NB4 (cell line): ENCODE results near the gene SOX14.

Source experiments
- CTCF ChIP-seq: IDR thresholded peaks from one replicate; pipeline ENCODE4 v1.5.1; 2012; ENCODE audit warnings: low read depth, low read length
- POLR2A ChIP-seq: IDR thresholded peaks from 2 replicates; pipeline ENCODE4 v1.6.1; 2011; ENCODE audit warnings: mild to moderate bottlenecking; ENCODE audit not compliant: insufficient read length; ENCODE audit errors: extremely low read depth

- TF ChIP-seq CTCF, result no peak
- no peak for TF ChIP-seq POLR2A
These were observed 8.3 kb downstream of the SOX14 start for GRCh38 chr3:137772214-137772955.
